ENCODE results near the gene ZNF296.
A peak's percentile ranks its signal among the peaks of the same experiment; 100 is the strongest.

ZNF296 gene

GRCh38 chr19:45066921-45067661 is 9.2 kb downstream of the ZNF296 start:
- Mint-ChIP-seq H3K4me1 (ENCODE audit: low read depth) (no peaks in the 10 kb centered on the region), H3K27ac (no peak overlapping the region), H3K4me3 (no peak overlapping the region), H3K27me3 (no peaks in the 10 kb centered on the region), H3K9me3 (no peaks in the 10 kb centered on the region), H3K36me3 (ENCODE audit: low read depth) (peaks cover 79% of the 10 kb centered on the region)
- DNase-seq = no peak

GRCh38 chr19:45063851-45064801 is 12.2 kb downstream of the ZNF296 start:
- H3K27me3 Mint-ChIP-seq = no peaks in the 10 kb centered on the region
- H3K4me1 Mint-ChIP-seq (ENCODE audit: low read depth) = peaks cover 2% of the 10 kb centered on the region
- H3K4me3 Mint-ChIP-seq = no peak overlapping the region
- no peak for DNase-seq
- H3K9me3 Mint-ChIP-seq = no peaks in the 10 kb centered on the region
- peaks cover 81% of the 10 kb centered on the region for H3K36me3 Mint-ChIP-seq (ENCODE audit: low read depth)
- no peak overlapping the region for H3K27ac Mint-ChIP-seq

- H3K9me3 Mint-ChIP-seq = no peaks in the 10 kb centered on the region
- H3K27me3 Mint-ChIP-seq = no peaks in the 10 kb centered on the region
- no peak overlapping the region for H3K4me3 Mint-ChIP-seq
- H3K4me1 Mint-ChIP-seq (ENCODE audit: low read depth) = peaks cover 2% of the 10 kb centered on the region
- DNase-seq = no peak
- H3K36me3 Mint-ChIP-seq (ENCODE audit: low read depth) = peaks cover 87% of the 10 kb centered on the region
- H3K27ac Mint-ChIP-seq = no peak overlapping the region
These were observed 14.3 kb downstream of the ZNF296 start for GRCh38 chr19:45061965-45062364.

- peaks cover 2% of the 10 kb centered on the region for H3K4me1 Mint-ChIP-seq (ENCODE audit: low read depth)
- H3K36me3 Mint-ChIP-seq (ENCODE audit: low read depth) = peaks cover 92% of the 10 kb centered on the region
- peak; percentile 84 for DNase-seq
- peak overlapping the region; percentile 2 for H3K27ac Mint-ChIP-seq
- no peaks in the 10 kb centered on the region for H3K27me3 Mint-ChIP-seq
- H3K4me3 Mint-ChIP-seq = no peak overlapping the region
- no peaks in the 10 kb centered on the region for H3K9me3 Mint-ChIP-seq
These were observed 16.9 kb downstream of the ZNF296 start for GRCh38 chr19:45059258-45059965.

- H3K36me3 Mint-ChIP-seq (ENCODE audit: low read depth) = peaks cover 97% of the 10 kb centered on the region
- H3K27ac Mint-ChIP-seq = peak overlapping the region; percentile 8
These were observed 17.6 kb downstream of the ZNF296 start for GRCh38 chr19:45058622-45059159.

GRCh38 chr19:45057444-45057843 is 18.8 kb downstream of the ZNF296 start:
- no peak for DNase-seq
- Mint-ChIP-seq H3K27ac (peak overlapping the region; percentile 52), H3K36me3 (ENCODE audit: low read depth) (peaks cover 96% of the 10 kb centered on the region), H3K4me3 (no peak overlapping the region), H3K9me3 (no peaks in the 10 kb centered on the region), H3K27me3 (no peaks in the 10 kb centered on the region), H3K4me1 (ENCODE audit: low read depth) (peaks cover 2% of the 10 kb centered on the region)

More at GRCh38 chr19:45058622-45059159, 17.6 kb downstream of the ZNF296 start:
- H3K4me3 Mint-ChIP-seq = no peak overlapping the region
- H3K9me3 Mint-ChIP-seq = no peaks in the 10 kb centered on the region
- H3K27me3 Mint-ChIP-seq = no peaks in the 10 kb centered on the region
- peaks cover 2% of the 10 kb centered on the region for H3K4me1 Mint-ChIP-seq (ENCODE audit: low read depth)
- DNase-seq = no peak

GRCh38 chr19:45056831-45057230 is 19.4 kb downstream of the ZNF296 start:
- Mint-ChIP-seq H3K9me3 (no peaks in the 10 kb centered on the region), H3K4me1 (ENCODE audit: low read depth) (peaks cover 2% of the 10 kb centered on the region), H3K4me3 (no peak overlapping the region), H3K27me3 (no peaks in the 10 kb centered on the region), H3K27ac (peak overlapping the region; percentile 52), H3K36me3 (ENCODE audit: low read depth) (peaks cover 96% of the 10 kb centered on the region)
- no peak for DNase-seq

GRCh38 chr19:45051929-45052579 is 24.2 kb downstream of the ZNF296 start:
- H3K9me3 Mint-ChIP-seq = no peaks in the 10 kb centered on the region
- DNase-seq = no peak
- no peak overlapping the region for H3K4me3 Mint-ChIP-seq
- peaks cover 74% of the 10 kb centered on the region for H3K36me3 Mint-ChIP-seq (ENCODE audit: low read depth)
- peak overlapping the region; percentile 3 for H3K27ac Mint-ChIP-seq
- H3K4me1 Mint-ChIP-seq (ENCODE audit: low read depth) = peaks cover 18% of the 10 kb centered on the region
- no peaks in the 10 kb centered on the region for H3K27me3 Mint-ChIP-seq

- Mint-ChIP-seq H3K4me1 (ENCODE audit: low read depth) (peaks cover 36% of the 10 kb centered on the region), H3K27me3 (no peaks in the 10 kb centered on the region), H3K36me3 (ENCODE audit: low read depth) (peaks cover 74% of the 10 kb centered on the region), H3K9me3 (no peaks in the 10 kb centered on the region), H3K4me3 (no peak overlapping the region), H3K27ac (peak overlapping the region; percentile 73)
- DNase-seq = no peak
These were observed 26.2 kb downstream of the ZNF296 start for GRCh38 chr19:45050036-45050435.

- H3K4me3 Mint-ChIP-seq = no peak overlapping the region
- peak overlapping the region; percentile 73 for H3K27ac Mint-ChIP-seq
- H3K36me3 Mint-ChIP-seq (ENCODE audit: low read depth) = peaks cover 74% of the 10 kb centered on the region
- H3K27me3 Mint-ChIP-seq = no peaks in the 10 kb centered on the region
- H3K9me3 Mint-ChIP-seq = no peaks in the 10 kb centered on the region
- peaks cover 41% of the 10 kb centered on the region for H3K4me1 Mint-ChIP-seq (ENCODE audit: low read depth)
- no peak for DNase-seq
These were observed 27.1 kb downstream of the ZNF296 start for GRCh38 chr19:45049073-45049736.

GRCh38 chr19:45047188-45047797 is 29.0 kb downstream of the ZNF296 start:
- Mint-ChIP-seq H3K4me1 (ENCODE audit: low read depth) (peaks cover 41% of the 10 kb centered on the region), H3K36me3 (ENCODE audit: low read depth) (peaks cover 74% of the 10 kb centered on the region), H3K27me3 (no peaks in the 10 kb centered on the region), H3K4me3 (no peak overlapping the region), H3K9me3 (no peaks in the 10 kb centered on the region), H3K27ac (peak overlapping the region; percentile 67)
- DNase-seq = no peak

- no peak for DNase-seq
- Mint-ChIP-seq H3K9me3 (no peaks in the 10 kb centered on the region), H3K4me3 (no peak overlapping the region), H3K4me1 (ENCODE audit: low read depth) (peaks cover 50% of the 10 kb centered on the region), H3K27me3 (no peaks in the 10 kb centered on the region), H3K36me3 (ENCODE audit: low read depth) (peaks cover 74% of the 10 kb centered on the region), H3K27ac (peak overlapping the region; percentile 48)
These were observed 29.9 kb downstream of the ZNF296 start for GRCh38 chr19:45046355-45046754.

- H3K4me3 Mint-ChIP-seq = no peak overlapping the region
- peaks cover 76% of the 10 kb centered on the region for H3K36me3 Mint-ChIP-seq (ENCODE audit: low read depth)
- H3K27me3 Mint-ChIP-seq = no peaks in the 10 kb centered on the region
- DNase-seq = no peak
- no peaks in the 10 kb centered on the region for H3K9me3 Mint-ChIP-seq
- peaks cover 52% of the 10 kb centered on the region for H3K4me1 Mint-ChIP-seq (ENCODE audit: low read depth)
- peak overlapping the region; percentile 48 for H3K27ac Mint-ChIP-seq
These were observed 30.5 kb downstream of the ZNF296 start for GRCh38 chr19:45045671-45046353.

All from activated T-cell treated with anti-CD3 and anti-CD28 coated beads, Interleukin-2, amount 50 U/mL, for 24 hours (primary cell).